HFF-Myc (cell line): ENCODE results near the gene TM2D3.

Experiments
- DNase-seq: peaks from one replicate; pipeline ENCODE4 v3.0.0-alpha.2; 2011; ENCODE audit warnings: low read depth; ENCODE audit errors: extremely low read depth
- H3K4me3 ChIP-seq: replicated peaks from 2 replicates; pipeline ENCODE4 v1.5.1; 2011; ENCODE audit warnings: low read depth, mild to moderate bottlenecking, control low read depth, low read length
- TF ChIP-seq, protein P1 (sequence below): IDR thresholded peaks from 2 replicates; pipeline ENCODE4 v1.5.1; 2012; ENCODE audit warnings: mild to moderate bottlenecking, low read depth, low read length, control low read depth; ENCODE audit errors: missing control alignments

TM2D3 gene

GRCh38 chr15:101652098-101652785 lies at the start of gene TM2D3:
TSS of gene TM2D3 (minus strand) at chr15:101652381. CDS start at chr15:101652361, 20 bp downstream.
- peak; percentile 67 for DNase-seq
- TF ChIP-seq, protein P1, sequence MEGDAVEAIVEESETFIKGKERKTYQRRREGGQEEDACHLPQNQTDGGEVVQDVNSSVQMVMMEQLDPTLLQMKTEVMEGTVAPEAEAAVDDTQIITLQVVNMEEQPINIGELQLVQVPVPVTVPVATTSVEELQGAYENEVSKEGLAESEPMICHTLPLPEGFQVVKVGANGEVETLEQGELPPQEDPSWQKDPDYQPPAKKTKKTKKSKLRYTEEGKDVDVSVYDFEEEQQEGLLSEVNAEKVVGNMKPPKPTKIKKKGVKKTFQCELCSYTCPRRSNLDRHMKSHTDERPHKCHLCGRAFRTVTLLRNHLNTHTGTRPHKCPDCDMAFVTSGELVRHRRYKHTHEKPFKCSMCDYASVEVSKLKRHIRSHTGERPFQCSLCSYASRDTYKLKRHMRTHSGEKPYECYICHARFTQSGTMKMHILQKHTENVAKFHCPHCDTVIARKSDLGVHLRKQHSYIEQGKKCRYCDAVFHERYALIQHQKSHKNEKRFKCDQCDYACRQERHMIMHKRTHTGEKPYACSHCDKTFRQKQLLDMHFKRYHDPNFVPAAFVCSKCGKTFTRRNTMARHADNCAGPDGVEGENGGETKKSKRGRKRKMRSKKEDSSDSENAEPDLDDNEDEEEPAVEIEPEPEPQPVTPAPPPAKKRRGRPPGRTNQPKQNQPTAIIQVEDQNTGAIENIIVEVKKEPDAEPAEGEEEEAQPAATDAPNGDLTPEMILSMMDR, result peak; percentile 81
- peak within 1 kb of the TSS; percentile 69 for H3K4me3 ChIP-seq

DNA sequence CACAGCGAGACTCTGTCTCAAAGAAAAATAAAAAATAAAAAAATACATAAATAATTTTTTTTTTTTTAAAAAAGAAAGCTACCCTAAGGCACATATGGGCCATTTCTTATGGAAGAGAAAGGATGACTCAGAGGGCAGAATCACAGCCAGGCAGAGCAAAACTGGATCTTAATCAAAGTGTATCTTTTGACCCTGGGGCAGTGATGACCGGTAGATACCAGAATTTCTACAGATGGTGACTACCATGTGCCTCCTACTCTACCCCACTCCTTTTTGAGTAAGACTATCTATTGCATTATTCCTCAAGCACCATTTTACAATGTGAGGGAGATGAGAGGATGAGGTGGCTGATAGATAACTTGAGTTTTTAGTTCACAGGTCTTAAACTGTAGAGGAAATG lies 46.1 kb upstream of the TM2D3 start:
- no peak for DNase-seq
- H3K4me3 ChIP-seq, result no peak overlapping the region
- TF ChIP-seq, protein P1, result no peak

- TF ChIP-seq, protein P1, result no peak
- DNase-seq, result no peak
- H3K4me3 ChIP-seq, result no peak overlapping the region
Measured at GRCh38 chr15:101697488-101697887, 45.3 kb upstream of the TM2D3 start.

DNA sequence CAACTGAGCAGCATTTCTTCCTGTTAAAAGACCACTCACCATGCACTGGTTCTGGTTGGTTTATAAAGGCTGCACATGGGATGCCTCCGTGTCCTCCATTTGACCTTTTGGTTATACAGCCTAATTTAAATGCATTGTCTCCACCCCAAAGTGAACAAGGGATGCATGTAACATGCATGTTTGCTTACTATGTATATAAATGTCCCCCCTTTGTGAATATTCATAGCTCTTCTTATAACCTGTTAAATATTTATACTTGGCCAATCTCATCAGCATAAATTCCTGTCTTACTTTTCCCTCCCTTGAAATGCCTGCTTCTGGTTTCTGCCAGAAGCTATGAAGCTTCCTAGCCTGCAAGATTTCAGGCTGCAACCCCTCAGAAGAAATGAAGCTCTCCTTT lies 44.6 kb upstream of the TM2D3 start:
- no peak overlapping the region for H3K4me3 ChIP-seq
- TF ChIP-seq, protein P1, result no peak
- no peak for DNase-seq

- no peak for DNase-seq
- no peak overlapping the region for H3K4me3 ChIP-seq
- TF ChIP-seq, protein P1, result peak; percentile 16
Measured at GRCh38 chr15:101694261-101694660, 42.1 kb upstream of the TM2D3 start.

- DNase-seq, result no peak
- H3K4me3 ChIP-seq, result no peak overlapping the region
- TF ChIP-seq, protein P1, result no peak
Measured at GRCh38 chr15:101692801-101693598, 40.8 kb upstream of the TM2D3 start.
